B cell (primary cell): ENCODE results near the gene GPC4. TPM values are rescaled to one million over a fixed set of nuclear protein-coding genes. Genes with fewer than 3 reads are reported as not detected.

Source experiments
- ATAC-seq: fragments of 200-7000 bp; cut with Tn5 transposase; one replicate; pipeline ENCODE4 v1.10.0; 2021; ENCODE audit warnings: low read depth, mild to moderate bottlenecking, moderate number of reproducible peaks, moderate library complexity
- CTCF ChIA-PET: fragments of 350-600 bp; sonication (Branson Sonifier 250); formaldehyde crosslinking; loops from one replicate; lab custom pipeline; 2021; ENCODE audit warnings: antibody characterized with exemption, inconsistent platforms; lab: Charles Lee
- POLR2A ChIA-PET: fragments of 350-600 bp; sonication (Branson Sonifier 250); formaldehyde crosslinking; loops from one replicate; lab custom pipeline; 2021; ENCODE audit warnings: antibody characterized with exemption; lab: Charles Lee
- DNase-seq: peaks from one replicate; pipeline ENCODE4 v3.0.0; 2013
- H2AFZ ChIP-seq: 2 replicates; pipeline ENCODE4 v1.6.1; 2012; ENCODE audit warnings: mild to moderate bottlenecking, low read depth, low read length; ENCODE audit not compliant: insufficient read depth, poor library complexity, severe bottlenecking
- H3K27ac ChIP-seq, 2 donors: 1 replicate in 1 of 2; 2 replicates in 1 of 2; pipeline ENCODE4 v1.5.1; 2012 to 2013; ENCODE audit warnings: low read length in 2 of 2, mild to moderate bottlenecking in 2 of 2, moderate library complexity in 1 of 2
- H3K27me3 ChIP-seq, 4 experiments: fragments of 200-600 bp in 1 of 4; sonication (generic) in 1 of 4; replicated peaks in 1 of 4; 1 replicate in 2 of 4; 2 replicates in 2 of 4; pipeline versions ENCODE4 v1.6.1 to v1.7.0; 2013 to 2016; ENCODE audit warnings: low read length in 3 of 4, mild to moderate bottlenecking in 2 of 4, mixed read lengths in 1 of 4, moderate library complexity in 1 of 4; ENCODE audit not compliant: insufficient read depth in 4 of 4, control insufficient read depth in 3 of 4; ENCODE audit errors: control extremely low read depth in 1 of 4
- H3K36me3 ChIP-seq, 2 experiments: replicated peaks in 1 of 2; 1 replicate in 1 of 2; 2 replicates in 1 of 2; pipeline versions ENCODE4 v1.6.1 to v1.7.1; 2013; ENCODE audit warnings: low read length in 1 of 2; ENCODE audit not compliant: insufficient read depth in 2 of 2, control insufficient read depth in 1 of 2; ENCODE audit errors: control extremely low read depth in 1 of 2, extremely low read depth in 1 of 2
- H3K4me1 ChIP-seq, 2 donors: fragments of 200-600 bp in 1 of 2; sonication (generic) in 1 of 2; 1 replicate in 1 of 2; 2 replicates in 1 of 2; pipeline versions ENCODE4 v1.5.1 to v1.6.1; 2013 to 2017; ENCODE audit warnings: low read length in 2 of 2; ENCODE audit not compliant: control insufficient read depth in 2 of 2, insufficient read depth in 2 of 2
- H3K4me2 ChIP-seq: replicated peaks from 2 replicates; pipeline ENCODE3; 2012; ENCODE audit warnings: mild to moderate bottlenecking, low read depth, low read length; ENCODE audit not compliant: poor library complexity, severe bottlenecking
- H3K4me3 ChIP-seq, 5 experiments: fragments of 200-600 bp in 1 of 5; sonication (generic) in 1 of 5; 1 replicate in 3 of 5; 2 replicates in 2 of 5; pipeline versions ENCODE4 v1.5.1 to v1.7.0; 2011 to 2016; ENCODE audit warnings: low read length in 4 of 5, mild to moderate bottlenecking in 4 of 5, low read depth in 2 of 5, control low read depth in 1 of 5, moderate library complexity in 1 of 5; ENCODE audit not compliant: insufficient read depth in 1 of 5; ENCODE audit errors: control extremely low read depth in 1 of 5, extremely low read depth in 1 of 5
- H3K79me2 ChIP-seq: fragments of 200-600 bp; sonication (generic); one replicate; pipeline ENCODE4 v1.6.0; 2016; ENCODE audit warnings: low read length; ENCODE audit not compliant: control insufficient read depth, insufficient read depth
- H3K9ac ChIP-seq: fragments of 200-600 bp; sonication (generic); 2 replicates; pipeline ENCODE4 v1.6.1; 2017; ENCODE audit warnings: mild to moderate bottlenecking, low read length, moderate library complexity
- H3K9me3 ChIP-seq, 3 donors: one replicate each; pipeline versions ENCODE4 v1.6.1 to v1.7.1; 2013; ENCODE audit warnings: low read length in 2 of 3; ENCODE audit not compliant: control insufficient read depth in 2 of 3, insufficient read depth in 1 of 3; ENCODE audit errors: control extremely low read depth in 1 of 3
- H4K20me1 ChIP-seq: 2 replicates; pipeline ENCODE4 v1.6.0; 2012; ENCODE audit warnings: mild to moderate bottlenecking, low read length; ENCODE audit not compliant: insufficient read depth, control insufficient read depth, poor library complexity, severe bottlenecking
- H3K27ac Mint-ChIP-seq: one replicate; pipeline ENCODE4 v1.8.0; 2021; ENCODE audit warnings: mixed read lengths
- H3K27me3 Mint-ChIP-seq: one replicate; pipeline ENCODE4 v1.8.0; 2021; ENCODE audit warnings: mixed read lengths
- H3K4me1 Mint-ChIP-seq: one replicate; pipeline ENCODE4 v1.8.0; 2021; ENCODE audit warnings: mixed read lengths
- H3K4me3 Mint-ChIP-seq: one replicate; pipeline ENCODE4 v1.8.0; 2021; ENCODE audit warnings: mixed read lengths
- H3K9me3 Mint-ChIP-seq: one replicate; pipeline ENCODE4 v1.8.0; 2022; ENCODE audit warnings: mixed read lengths; ENCODE audit not compliant: insufficient read depth
- EZH2 ChIP-seq: IDR thresholded peaks from 2 replicates; pipeline ENCODE4 v1.6.1; 2012; ENCODE audit warnings: borderline replicate concordance, low read depth, mild to moderate bottlenecking, moderate library complexity, low read length; ENCODE audit not compliant: insufficient read depth, poor library complexity, severe bottlenecking
- WGBS: methylation state at CpG from one replicate; pipeline ENCODE4 v1.1.5; 2013; ENCODE audit warnings: missing lambda C conversion rate; ENCODE audit not compliant: insufficient coverage; 5-methylcytosine and 5-hydroxymethylcytosine counted together
- intact Hi-C: fragments of 100-400 bp; cut with micrococcal nuclease; formaldehyde crosslinking; loops from one replicate; pipeline ENCODE4 v1.10.0; 2022
- polyA plus RNA-seq: library from polyadenylated mRNA; depleted of rRNA; stranded (reverse); fragments of >200 nt; gene quantifications from 2 replicates; pipeline ENCODE4 v1.2.3, GENCODE V29; 2012
- total RNA-seq, 2 donors: library from RNA; stranded (reverse); fragments of 120-200 nt in 1 of 2; gene quantifications; 1 replicate in 1 of 2; 2 replicates in 1 of 2; pipeline versions ENCODE4 v1.2.3 to v1.2.4, GENCODE V29; 2013 to 2022
- TF ChIP-seq, protein P1 (sequence below): fragments of 200-600 bp; IDR thresholded peaks from one replicate; pipeline ENCODE4 v1.8.0; 2022; ENCODE audit warnings: antibody characterized with exemption, mild to moderate bottlenecking

Gene GPC4
- total and polyA plus RNA-seq, 2 donors (not counting 1 experiment from before 2014, with no cell fraction given) = 0.30 to 0.47 TPM

DNA sequence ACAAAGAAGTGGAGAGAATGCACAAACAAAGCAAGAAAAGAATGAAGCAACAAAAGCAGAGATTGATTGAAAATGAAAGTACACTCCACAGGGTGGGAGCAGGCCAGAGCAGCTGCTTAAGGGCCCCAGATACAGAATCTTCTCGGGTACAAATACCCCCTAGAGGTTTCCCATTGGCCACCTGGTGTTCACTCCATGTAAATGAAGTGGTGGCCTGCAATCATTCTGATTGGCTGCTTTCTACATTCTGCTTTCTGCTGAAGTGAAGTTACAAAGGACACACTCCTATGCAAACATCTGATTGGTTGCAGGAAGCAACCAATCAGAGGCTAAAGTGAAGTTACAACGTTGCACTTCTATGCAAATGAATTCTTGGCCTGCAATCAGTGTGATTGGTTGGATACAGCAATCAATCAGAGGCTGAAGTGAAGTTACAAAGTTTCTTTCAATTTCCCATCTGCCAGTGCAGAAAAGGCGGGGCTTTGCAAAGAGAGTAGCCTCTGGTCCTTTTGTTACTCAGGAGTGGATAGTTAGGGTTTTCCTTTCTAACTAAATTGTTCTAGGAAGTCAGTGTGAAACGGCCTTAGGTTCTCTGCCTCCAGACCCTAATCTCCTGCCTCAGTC lies 19.0 kb upstream of the GPC4 start:
- WGBS = no CpG with 5 or more reads among the region's 4 CpGs
- H3K36me3 ChIP-seq = no peaks in the 10 kb centered on the region
- no peaks in the 10 kb centered on the region for H4K20me1 ChIP-seq
- Mint-ChIP-seq H3K4me3 (no peak overlapping the region), H3K9me3 (no peaks in the 10 kb centered on the region), H3K27me3 (peaks cover 3% of the 10 kb centered on the region), H3K4me1 (no peaks in the 10 kb centered on the region), H3K27ac (no peak overlapping the region)
- no peak overlapping the region for H2AFZ ChIP-seq
- H3K4me3 ChIP-seq = no peak overlapping the region
- no peak for TF ChIP-seq EZH2
- TF ChIP-seq, protein P1, sequence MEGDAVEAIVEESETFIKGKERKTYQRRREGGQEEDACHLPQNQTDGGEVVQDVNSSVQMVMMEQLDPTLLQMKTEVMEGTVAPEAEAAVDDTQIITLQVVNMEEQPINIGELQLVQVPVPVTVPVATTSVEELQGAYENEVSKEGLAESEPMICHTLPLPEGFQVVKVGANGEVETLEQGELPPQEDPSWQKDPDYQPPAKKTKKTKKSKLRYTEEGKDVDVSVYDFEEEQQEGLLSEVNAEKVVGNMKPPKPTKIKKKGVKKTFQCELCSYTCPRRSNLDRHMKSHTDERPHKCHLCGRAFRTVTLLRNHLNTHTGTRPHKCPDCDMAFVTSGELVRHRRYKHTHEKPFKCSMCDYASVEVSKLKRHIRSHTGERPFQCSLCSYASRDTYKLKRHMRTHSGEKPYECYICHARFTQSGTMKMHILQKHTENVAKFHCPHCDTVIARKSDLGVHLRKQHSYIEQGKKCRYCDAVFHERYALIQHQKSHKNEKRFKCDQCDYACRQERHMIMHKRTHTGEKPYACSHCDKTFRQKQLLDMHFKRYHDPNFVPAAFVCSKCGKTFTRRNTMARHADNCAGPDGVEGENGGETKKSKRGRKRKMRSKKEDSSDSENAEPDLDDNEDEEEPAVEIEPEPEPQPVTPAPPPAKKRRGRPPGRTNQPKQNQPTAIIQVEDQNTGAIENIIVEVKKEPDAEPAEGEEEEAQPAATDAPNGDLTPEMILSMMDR = no peak
- DNase-seq (no peak), ATAC-seq (no peak)
- no peak overlapping the region for H3K27ac ChIP-seq
- no peaks in the 10 kb centered on the region for H3K4me1 ChIP-seq
- ChIA-PET POLR2A (no interaction called here), CTCF (no interaction called here)
- H3K9me3 ChIP-seq = peaks cover 0 to 2% (median 0%) of the 10 kb centered on the region in 3 donors
- H3K27me3 ChIP-seq = no peaks in the 10 kb centered on the region
- intact Hi-C loops = no loop called here
- H3K4me2 ChIP-seq = no peak overlapping the region
- H3K9ac ChIP-seq = no peak overlapping the region
- H3K79me2 ChIP-seq = no peaks in the 10 kb centered on the region

- peaks cover 0 to 12% (median 6%) of the 10 kb centered on the region in 4 experiments for H3K27me3 ChIP-seq
- CTCF ChIA-PET = no interaction called here
- no peaks in the 10 kb centered on the region for H3K9me3 ChIP-seq
- H3K27ac ChIP-seq = no peak overlapping the region
- H3K9ac ChIP-seq = no peak overlapping the region
- H3K36me3 ChIP-seq = no peaks in the 10 kb centered on the region
- ATAC-seq (no peak), DNase-seq (no peak)
- Mint-ChIP-seq H3K4me3 (no peak overlapping the region), H3K27ac (no peak overlapping the region), H3K9me3 (no peaks in the 10 kb centered on the region), H3K27me3 (peaks cover 13% of the 10 kb centered on the region), H3K4me1 (peaks cover 6% of the 10 kb centered on the region)
- intact Hi-C loops = no loop called here
- WGBS = no CpG with 5 or more reads among the region's 2 CpGs
- H2AFZ ChIP-seq = no peak overlapping the region
- H4K20me1 ChIP-seq = no peaks in the 10 kb centered on the region
- TF ChIP-seq, protein P1 = no peak
- no peak for TF ChIP-seq EZH2
- no peak overlapping the region for H3K4me2 ChIP-seq
- H3K79me2 ChIP-seq = no peaks in the 10 kb centered on the region
- H3K4me3 ChIP-seq = no peak overlapping the region
- peaks cover 7 to 11% of the 10 kb centered on the region in 2 donors for H3K4me1 ChIP-seq
- POLR2A ChIA-PET = no interaction called here
Measured at GRCh38 chrX:133419911-133420310, 4.6 kb upstream of the GPC4 start.
